Dedifferentiated amniotic fluid mesenchymal stem cell (primary cell): Measurements from ENCODE around the gene ARL3.
A peak's percentile ranks its signal among the peaks of the same experiment; 100 is the strongest.
"Not testable (repeated sequence)": the region's sequence is repeated elsewhere in the genome, so short reads cannot be mapped to it uniquely, and the experiment has no call there.

Experiments
- DNase-seq: peaks from one replicate; pipeline ENCODE4 v3.0.0-alpha.2; 2016; ENCODE audit errors: extremely low spot score

Gene ARL3

DNA sequence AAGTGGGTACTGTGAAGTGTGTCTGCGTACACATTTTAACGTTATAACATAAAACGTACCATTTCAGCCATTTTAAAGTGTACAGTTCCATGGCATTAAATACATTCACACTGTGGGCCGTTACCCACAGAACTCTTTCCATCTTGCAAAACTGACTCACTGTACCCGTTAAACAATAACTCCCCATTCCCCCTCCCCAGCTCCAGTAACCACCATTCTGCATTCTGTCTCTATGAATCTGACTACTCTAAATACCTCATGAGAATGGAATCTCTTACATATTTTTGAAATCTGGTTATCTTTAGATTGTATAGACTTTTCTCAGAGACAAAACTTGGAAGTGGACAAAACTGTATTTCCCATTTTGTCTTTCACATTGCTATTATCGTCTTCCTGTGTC lies 9.3 kb downstream of the ARL3 start:
- peak; percentile 35 for DNase-seq

DNA sequence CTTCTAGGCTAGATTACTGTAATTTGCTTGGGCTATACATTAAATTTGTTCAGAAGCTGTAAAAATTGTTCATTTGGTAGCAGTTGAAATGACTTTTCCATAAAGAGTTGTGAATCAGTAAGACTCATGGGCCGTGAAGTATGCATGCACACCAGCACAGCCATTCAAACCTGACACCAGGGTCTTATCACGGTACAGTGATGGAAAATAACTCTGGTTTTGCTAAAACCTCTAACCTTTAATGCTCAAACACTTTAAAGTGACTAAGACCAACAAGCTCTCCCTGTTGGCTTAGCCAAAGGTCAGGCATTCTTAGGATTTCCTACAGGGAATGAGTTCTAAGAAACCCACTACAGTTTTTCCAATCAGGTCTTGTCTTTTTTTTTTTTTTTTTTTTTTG lies 11.5 kb downstream of the ARL3 start:
- DNase-seq: no peak

DNA sequence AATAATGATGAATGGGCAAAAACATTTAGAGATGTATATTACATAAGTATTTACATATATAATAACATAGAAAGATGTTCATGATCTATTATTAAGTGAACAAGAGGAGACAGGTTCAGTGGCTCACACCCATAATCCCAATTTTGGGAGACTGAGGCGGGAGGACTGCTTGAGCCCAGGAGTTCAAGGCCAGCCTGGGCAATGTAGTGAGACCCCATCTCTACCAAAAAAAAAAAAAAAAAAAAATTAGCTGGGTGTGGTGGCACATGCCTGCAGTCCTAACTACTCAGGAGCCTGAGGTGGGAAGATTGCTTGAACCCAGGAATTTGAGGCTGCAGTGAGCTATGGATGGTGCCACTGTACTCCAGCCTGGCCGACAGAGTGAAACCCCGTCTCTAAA lies 12.4 kb downstream of the ARL3 start:
- DNase-seq: no peak

DNA sequence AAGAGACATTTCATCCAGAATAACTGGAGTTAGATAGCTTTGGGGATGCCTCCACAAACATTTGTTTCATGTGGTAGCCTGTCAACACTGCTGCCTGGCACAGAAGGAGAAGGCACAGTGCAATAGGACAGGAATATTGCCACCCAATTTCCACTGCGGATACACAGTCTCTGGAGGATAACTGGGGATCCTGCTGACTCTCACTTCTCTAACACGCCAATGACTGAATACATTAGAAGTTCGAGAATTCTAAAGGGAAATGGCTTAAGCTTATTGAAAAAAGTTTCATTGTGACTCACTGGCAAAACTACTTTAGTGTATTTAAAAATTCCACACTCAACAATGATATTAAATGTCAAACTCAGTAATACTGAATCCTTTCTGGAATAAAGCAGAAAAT lies 12.9 kb downstream of the ARL3 start:
- DNase-seq: no peak

DNA sequence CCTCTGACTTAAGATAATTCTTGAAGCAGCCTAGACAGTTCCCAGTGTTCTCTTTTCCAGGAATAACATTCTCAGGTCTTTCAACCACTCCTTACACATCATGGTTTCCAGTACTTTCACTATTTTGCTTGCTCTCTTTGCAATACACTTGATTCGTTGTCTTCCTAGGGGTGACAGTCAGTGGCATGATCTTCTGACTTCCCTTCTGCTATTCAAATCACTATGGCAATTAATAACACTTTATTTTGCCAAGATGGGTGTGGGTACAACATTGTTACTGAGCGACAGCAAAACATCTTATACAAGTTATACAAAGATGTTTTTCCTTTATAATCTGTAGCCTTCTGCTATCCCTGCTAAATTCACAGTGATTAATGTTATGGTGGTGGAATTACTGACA lies 15.3 kb downstream of the ARL3 start:
- no peak for DNase-seq

DNA sequence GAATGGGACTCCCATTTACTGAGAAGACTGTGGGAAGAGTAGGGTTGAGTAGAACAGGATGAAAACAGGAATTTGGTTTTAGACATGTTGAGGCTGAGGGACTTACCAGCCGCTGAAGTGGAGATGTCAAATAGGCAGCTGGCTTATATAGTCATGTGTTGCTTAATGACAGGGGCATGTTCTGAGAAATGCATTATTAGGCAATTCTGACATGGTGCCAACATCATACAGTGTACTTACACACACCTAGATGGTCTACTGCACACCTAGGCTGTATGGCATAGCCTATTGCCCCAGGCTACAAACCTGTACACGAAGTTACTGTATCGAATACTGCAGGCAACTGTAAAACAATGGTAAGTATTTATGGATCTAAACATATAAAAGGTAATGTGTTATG lies 17.5 kb downstream of the ARL3 start:
- no peak for DNase-seq

DNA sequence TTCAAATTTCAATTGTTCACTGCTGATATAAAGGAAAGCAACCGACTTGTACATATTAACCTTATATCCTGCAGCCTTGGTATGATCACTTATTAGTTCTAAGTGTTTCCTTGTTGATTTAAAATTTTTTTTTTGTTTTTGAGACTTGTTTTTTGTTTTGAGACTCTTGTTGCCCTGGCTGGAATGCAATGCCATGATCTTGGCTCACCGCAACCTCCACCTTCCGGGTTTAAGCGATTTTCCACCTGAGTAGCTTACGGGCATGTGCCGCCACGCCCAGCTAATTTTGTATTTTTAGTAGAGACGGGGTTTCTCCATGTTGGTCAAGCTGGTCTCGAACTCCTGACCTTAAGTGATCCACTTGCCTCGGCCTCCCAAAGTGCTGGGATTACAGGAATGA lies 18.8 kb downstream of the ARL3 start:
- DNase-seq: not testable (repeated sequence)

DNA sequence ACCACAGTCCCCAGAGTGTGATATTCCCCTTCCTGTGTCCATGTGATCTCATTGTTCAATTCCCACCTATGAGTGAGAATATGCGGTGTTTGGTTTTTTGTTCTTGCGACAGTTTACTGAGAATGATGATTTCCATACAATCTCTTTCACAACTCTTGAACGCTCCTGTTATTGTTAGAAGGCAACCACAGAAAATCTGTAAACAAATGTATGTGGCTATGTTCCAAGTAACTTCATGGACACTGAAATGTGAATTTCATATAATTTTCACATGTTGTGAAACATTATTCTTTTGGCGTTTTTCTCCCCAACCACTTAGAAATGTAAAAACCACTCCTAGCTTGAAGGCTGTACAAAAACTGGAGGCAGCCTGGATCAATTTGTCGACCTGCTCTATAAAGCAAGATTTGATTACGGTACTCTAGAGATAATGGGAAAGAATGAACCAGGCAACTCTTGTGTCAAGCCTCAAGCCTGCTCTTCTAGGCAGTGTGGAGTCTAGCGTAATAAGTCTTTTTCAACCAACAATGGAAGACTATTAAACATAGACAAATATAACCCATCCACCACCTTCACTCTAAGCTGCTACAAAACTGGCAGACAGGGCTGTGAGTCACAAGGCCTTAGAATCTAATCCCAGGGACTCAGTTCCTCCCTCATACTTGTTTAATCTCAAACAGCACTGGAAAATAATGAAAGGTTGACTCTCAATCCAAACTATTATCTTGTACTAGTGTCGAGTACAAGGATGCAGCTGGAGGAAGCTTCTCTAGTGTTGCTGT lies 22.7 kb downstream of the ARL3 start:
- DNase-seq: no peak

DNA sequence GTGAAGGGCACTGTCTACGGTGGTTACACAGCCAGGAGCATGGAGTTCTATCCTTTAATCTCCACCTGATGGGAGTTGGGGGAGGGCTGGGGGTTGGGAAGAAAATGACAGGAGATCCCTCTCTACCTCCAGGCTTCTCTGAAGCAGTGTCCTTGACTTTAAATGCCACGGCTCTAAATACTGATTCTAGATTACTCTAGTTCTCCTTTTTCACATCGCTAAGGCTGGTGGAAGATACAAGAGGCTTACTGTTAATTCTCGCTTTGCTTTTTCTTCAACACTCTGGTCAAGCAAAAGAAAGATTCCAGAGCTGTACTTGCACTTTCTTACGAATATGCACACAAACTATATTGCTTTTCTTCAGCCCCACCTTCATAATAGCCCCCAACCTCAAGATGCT lies 30.5 kb downstream of the ARL3 start:
- no peak for DNase-seq

DNA sequence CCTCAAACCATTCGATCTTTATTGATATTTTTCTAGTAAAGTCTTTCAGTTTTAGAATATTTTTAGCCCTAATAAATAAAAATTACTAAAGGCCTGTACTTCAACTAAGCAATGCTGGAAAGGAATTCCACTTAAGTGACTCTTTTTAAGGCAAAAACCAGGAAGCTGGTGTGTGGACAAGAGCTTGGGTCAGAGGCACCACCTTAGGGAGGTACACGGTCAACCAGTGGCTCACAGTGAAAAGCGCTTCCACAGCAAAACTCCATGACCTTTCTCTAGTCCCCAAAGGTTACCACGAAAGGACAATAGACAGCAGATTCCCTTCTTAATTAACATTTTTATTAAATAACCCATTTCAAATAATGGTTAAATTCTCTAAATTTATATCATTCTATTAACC lies 31.2 kb downstream of the ARL3 start:
- no peak for DNase-seq

DNA sequence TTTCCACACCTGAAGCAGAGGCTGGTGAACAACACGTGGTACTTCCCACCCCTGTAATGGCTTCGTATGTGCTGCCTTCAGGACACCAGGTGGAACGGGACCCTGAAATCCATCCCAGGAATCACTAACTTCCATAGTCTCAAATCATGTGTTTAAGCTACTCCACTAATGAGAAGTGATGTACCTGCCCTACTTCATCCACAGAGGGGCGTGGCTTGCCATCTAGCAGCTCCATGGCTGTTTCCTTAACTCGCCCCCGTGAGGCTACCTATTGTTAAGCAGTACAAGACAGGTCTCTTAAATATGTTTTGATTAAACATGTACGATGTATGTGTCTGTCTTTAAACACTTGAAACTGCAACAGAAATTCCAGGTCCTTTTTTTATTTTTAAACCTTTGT lies 31.8 kb downstream of the ARL3 start:
- DNase-seq: no peak

DNA sequence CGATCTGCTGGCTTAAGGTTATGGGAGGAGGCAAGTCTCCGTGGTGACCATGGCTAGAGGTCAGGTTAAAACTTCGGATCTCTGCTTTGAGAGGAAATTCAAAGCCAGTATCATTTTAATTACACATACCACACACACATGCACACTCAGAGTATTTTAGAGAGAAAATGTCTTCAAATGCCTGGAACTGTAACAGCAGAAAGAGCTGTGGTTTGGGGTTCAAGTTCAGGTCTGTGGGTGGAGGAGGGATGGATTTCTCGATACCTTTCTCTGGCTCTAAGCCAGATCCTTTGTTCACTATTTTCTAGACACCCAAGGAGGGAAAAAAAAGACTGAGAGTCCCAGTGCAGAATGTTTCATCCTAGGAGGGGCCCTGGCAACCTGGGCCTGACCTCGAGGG lies 32.5 kb downstream of the ARL3 start:
- no peak for DNase-seq

DNA sequence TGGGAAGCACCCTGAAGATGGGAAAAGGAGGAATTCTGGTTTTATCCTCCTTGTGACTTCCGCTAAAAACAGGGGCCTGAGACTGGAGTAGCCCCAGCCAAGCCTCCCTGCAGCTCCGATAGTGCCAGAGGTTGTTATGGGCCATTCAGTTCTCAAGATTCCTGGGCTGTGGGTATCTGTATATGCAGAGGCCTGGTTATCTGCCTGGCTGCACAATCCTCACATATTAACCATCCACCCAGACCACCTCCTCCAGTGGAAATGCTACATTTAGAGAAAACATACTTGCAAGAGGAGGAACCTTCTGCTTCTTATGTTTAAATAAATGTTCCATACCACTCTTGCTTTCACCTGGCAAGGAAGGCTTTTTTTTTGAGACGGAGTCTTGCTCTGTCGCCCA lies 34.6 kb downstream of the ARL3 start:
- DNase-seq: no peak

DNA sequence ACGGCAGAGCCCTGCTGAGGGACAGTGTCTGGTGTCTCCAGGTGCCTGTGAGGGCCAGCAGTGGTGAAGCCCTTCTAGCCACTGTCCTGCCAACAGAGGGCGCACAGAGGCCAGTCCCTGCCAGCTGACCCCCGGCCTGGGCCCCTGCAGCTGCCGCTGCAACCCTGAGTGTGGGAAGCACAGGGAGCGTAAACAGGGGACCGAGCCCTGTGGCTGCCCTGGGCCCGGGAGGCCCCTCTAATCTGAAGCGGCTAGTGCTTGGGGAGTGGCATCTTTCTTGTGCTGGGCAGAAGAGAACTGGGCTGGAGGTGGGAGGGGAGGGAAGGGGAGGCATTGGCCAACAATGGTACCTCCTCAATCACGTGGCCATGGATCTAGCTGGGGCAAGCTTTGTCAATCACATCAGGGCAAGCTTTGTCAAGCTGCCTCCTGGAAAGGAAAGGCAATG lies 35.3 kb downstream of the ARL3 start:
- DNase-seq: no peak

DNA sequence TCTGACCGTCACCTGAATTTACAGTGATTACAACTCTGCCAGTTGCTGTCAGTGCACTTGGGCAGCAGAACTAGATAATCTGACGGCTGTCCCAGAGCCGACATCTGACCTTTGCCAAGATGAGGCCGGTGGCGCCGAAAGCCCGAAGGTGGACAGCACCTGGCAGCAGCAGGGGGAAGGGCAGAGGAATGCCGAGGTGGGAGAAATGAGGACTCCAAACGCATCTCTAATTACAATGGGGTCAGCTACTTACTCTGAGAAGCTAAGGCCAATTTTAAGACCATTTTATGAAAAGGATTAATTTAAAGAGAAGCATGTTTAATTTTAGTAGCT lies 36.2 kb downstream of the ARL3 start:
- no peak for DNase-seq

DNA sequence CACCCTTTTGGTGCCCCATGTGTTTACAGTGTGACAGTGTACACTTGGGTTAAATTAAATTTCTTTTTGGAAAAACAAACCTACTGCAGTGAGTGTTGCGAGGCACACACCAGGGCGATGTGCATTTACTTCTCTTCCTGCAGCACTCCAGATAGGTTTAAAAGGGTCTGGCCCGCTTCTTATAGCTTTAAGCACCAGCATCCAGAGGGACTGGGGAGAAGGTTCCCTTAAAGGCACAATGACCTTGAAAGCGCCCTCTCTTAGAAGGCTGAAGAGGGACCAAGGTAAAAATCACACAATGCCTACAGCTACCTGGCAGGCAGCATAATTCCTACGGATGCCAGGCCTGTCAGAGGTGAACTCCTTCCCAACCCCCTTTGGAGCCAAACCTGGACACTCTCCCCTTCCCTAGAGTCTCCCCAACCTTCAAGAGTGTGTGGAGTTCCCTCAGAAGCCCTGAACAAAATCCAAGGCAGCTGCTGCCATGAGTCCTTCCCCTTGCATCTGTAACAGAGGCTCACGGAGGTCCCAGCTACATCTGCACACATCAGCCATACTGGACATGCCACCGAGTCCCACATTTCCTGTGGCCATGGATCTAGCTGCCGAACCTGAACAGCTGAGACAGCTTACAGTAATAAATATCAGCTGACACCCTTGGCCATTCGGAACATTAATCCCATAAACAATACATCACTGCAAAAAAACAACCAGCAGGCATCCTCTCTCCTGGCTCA lies 36.7 kb downstream of the ARL3 start:
- DNase-seq: no peak

DNA sequence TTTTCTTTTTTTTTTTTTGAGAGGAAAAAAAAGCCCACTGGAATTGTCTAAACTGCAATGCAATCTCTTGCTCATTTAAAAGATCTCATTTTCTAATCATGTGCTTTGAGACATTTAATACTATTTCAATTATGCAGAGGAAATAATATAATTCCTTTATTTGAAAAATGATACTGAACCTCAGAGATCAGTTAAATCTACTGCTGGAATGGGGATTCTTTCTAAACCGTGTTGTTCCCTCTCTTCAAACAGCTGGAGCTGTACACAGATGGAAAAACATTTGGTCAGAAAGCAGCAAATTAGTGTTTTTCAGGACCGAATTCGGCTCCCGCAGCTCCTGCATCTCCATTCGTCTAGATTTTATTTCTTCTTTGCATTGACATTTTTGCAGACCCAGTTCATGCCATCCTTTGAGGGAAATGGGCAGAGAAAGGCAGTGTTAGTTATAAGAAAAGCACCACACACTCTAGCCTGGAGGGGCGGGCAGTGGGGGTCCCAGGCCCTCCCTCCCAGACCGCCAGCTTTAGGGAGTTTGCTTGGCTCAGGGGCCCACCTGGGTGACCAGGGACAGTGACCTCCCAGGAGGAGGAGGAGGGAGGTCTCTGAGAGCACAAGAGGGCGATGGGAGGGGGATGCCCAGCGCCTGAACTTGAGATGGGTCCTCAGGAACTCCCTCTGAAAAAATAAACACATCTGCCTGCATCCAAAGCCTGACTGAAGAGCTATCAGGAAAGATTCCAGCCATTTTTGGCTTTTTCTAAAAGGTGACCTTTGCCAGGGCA lies 37.5 kb downstream of the ARL3 start:
- DNase-seq: no peak

DNA sequence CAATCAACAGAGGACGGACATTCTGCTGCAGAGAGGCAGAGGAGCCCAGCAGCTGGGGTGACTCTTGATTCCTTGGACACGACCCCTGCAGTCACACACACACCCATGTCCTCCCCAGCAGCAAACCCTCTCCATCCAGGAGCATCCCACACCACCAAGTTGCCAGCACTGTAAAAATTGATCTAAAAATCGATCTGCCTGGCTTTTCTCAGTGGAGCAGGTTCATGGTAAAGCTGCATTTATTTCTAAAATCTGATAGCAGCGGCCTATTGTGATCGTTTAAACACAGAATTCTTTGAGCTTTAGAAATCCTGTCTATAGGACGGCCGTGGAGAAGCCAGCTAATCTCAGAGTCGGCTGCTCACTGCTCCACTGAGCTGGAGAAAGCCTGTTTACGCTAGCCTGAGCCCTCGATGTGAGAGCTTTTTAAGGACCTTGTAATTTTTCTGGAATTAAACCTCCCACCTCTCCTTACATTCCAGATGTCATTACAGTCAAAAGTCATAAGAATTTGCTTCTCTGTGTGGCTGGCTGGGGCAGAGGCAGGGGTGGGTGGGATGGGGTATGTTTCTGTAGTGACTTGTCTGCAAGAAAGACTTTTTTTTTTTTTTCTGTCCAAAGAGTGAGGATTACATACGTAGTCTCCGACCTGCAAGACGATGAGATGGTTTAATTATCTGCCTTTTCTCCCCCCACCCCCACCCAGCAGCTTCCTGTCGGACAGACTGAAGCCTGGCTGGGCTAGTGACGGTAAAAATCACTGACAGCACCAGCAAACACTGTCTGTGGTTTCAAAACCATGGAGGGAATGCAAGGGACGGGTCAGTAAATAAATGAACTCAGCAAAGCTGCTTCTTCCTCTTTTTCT lies 38.3 kb downstream of the ARL3 start:
- peak; percentile 88 for DNase-seq

DNA sequence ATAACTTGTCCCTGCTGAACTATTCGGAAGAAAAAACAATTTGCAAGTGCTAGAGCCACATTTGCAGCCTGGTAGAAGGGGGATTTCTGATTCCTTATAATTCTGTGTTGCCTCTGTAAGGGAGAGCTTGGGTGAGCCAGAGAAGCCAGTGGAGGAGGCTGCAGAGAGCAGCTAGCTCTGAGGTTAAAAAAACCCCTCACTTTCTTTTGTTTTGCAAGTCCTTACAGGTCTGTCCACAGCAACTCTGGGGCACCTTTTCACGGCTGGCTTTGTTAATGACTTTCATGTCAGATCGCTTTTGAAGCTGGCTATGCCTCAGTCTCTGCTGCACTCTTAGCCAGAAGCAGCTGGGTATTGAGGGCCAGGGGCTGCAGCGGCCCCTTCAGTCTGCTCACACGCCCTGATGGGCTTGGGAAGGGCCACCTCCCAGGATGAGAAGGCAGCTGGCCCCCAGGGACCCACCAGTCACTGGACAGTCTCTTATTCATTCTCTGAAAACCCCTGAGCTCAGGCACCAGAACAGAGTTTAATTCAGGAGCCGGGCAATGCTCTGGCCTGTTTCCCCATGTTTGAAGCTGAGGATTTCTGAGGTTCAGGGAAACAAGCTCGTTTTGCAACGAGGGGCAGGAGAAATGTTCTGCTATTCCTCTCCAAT lies 39.1 kb downstream of the ARL3 start:
- no peak for DNase-seq

DNA sequence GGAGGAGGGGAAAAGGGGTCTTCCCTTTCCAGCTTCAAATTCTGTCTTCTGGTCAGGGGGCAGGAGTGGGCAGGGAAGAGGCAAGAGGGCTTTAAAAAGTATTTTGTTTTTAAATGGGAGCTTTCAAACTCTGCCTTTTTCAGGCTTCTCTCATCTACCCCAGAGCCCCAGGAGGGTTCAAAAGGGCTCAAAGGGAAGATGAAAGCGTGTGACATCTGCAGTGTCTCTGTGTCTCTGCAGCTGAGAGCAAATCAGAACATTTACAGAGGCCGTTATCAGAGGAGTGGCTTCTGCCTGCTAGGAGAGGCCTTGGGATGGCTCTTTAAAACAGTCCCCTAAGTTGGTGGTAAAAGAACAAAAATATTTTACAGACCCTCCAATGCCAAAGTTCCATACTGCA lies 39.6 kb downstream of the ARL3 start:
- DNase-seq: no peak

DNA sequence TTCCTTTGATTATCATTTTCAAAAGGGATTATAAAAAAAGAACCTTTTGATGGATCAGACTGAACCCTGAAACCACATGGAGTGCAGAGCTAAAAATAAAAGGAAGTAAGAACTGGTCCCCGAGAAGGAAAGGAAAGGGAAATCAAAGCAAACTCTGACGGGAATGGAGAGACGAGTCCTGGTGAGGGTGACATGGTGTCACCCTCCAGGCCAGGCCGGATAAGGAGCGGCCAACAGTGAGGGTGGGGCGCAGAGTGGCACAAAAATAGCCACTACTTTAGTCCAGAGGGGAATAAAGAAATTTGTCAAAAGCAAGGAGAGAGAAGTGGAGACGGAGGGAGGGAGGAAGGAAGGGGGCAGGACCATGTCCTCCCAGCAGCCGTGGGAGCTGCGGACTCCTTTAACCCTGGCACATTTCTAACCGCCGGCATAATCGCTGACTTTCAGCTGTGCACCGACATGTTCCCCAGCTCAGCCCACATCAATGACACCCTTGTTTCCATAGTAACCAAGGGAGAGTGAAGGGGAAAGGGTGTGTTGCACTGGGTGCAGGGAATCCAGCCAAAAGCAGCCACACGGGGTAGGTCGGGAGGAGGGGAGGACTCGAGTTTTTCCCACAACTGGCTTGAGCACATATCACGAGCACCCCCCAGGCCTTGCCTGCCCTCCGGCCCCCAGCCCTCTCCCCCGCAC lies 40.2 kb downstream of the ARL3 start:
- no peak for DNase-seq
